HUES64 (cell line): ENCODE results near the gene NINJ1.
"Not testable (repeated sequence)": the region's sequence is repeated elsewhere in the genome, so short reads cannot be mapped to it uniquely, and the experiment has no call there.

ENCODE experiments used
- H3K27ac ChIP-seq: 2 replicates; pipeline ENCODE4 v1.7.0; 2013; ENCODE audit warnings: low read depth, low read length, inconsistent platforms
- H3K27me3 ChIP-seq: 2 replicates; pipeline ENCODE4 v1.6.1; 2013; ENCODE audit warnings: mild to moderate bottlenecking, low read length; ENCODE audit not compliant: insufficient read depth
- H3K36me3 ChIP-seq: 2 replicates; pipeline ENCODE4 v1.6.1; 2013; ENCODE audit warnings: mild to moderate bottlenecking, low read length; ENCODE audit not compliant: insufficient read depth
- H3K4me1 ChIP-seq: 2 replicates; pipeline ENCODE4 v1.6.1; 2013; ENCODE audit warnings: mild to moderate bottlenecking, low read length, moderate library complexity; ENCODE audit not compliant: insufficient read depth
- H3K4me3 ChIP-seq: 2 replicates; pipeline ENCODE4 v1.5.1; 2013; ENCODE audit warnings: mild to moderate bottlenecking, low read length, moderate library complexity
- H3K9ac ChIP-seq: 2 replicates; pipeline ENCODE4 v1.6.1; 2013; ENCODE audit warnings: mild to moderate bottlenecking, low read depth, low read length
- H3K9me3 ChIP-seq: 2 replicates; pipeline ENCODE4 v1.6.1; 2013; ENCODE audit warnings: low read depth, low read length; ENCODE audit not compliant: insufficient read depth
- WGBS: fragments of 150-250, 120-280 bp; methylation state at CpG from one replicate; pipeline ENCODE4 v1.1.7; 2013; ENCODE audit warnings: missing lambda C conversion rate; 5-methylcytosine and 5-hydroxymethylcytosine counted together

The NINJ1 gene

GRCh38 chr9:93155716-93156474 lies 21.8 kb upstream of the NINJ1 start:
- no peaks in the 10 kb centered on the region for H3K27me3 ChIP-seq
- no peaks in the 10 kb centered on the region for H3K4me1 ChIP-seq
- WGBS, result 89% methylated on average over 16 of the region's 16 CpGs
- H3K36me3 ChIP-seq, result no peaks in the 10 kb centered on the region
- H3K27ac ChIP-seq, result no peak overlapping the region
- no peak overlapping the region for H3K4me3 ChIP-seq
- H3K9me3 ChIP-seq, result no peaks in the 10 kb centered on the region
- H3K9ac ChIP-seq, result no peak overlapping the region

- WGBS, result 80% methylated on average over 14 of the region's 14 CpGs
- Histone ChIP-seq H3K9ac (no peak overlapping the region), H3K27me3 (no peaks in the 10 kb centered on the region), H3K9me3 (no peaks in the 10 kb centered on the region), H3K4me3 (no peak overlapping the region), H3K36me3 (no peaks in the 10 kb centered on the region), H3K4me1 (no peaks in the 10 kb centered on the region), H3K27ac (no peak overlapping the region)
Measured at GRCh38 chr9:93154293-93154903, 20.3 kb upstream of the NINJ1 start.

- 91% methylated on average over 10 of the region's 10 CpGs for WGBS
- Histone ChIP-seq H3K27ac (no peak overlapping the region), H3K4me1 (no peaks in the 10 kb centered on the region), H3K36me3 (no peaks in the 10 kb centered on the region), H3K9ac (no peak overlapping the region), H3K27me3 (no peaks in the 10 kb centered on the region), H3K9me3 (no peaks in the 10 kb centered on the region), H3K4me3 (no peak overlapping the region)
Measured at GRCh38 chr9:93151097-93151784, 17.2 kb upstream of the NINJ1 start.

GRCh38 chr9:93149361-93149760 lies 15.3 kb upstream of the NINJ1 start:
- Histone ChIP-seq H3K27ac (no peak overlapping the region), H3K9me3 (no peaks in the 10 kb centered on the region), H3K4me1 (no peaks in the 10 kb centered on the region; the same call in 1 of the 2 replicates), H3K27me3 (no peaks in the 10 kb centered on the region), H3K4me3 (no peak overlapping the region), H3K9ac (no peak overlapping the region), H3K36me3 (no peaks in the 10 kb centered on the region)
- 100% methylated on average over 1 of the region's 1 CpG for WGBS

GRCh38 chr9:93148721-93149120 lies 14.7 kb upstream of the NINJ1 start:
- Histone ChIP-seq H3K9me3 (no peaks in the 10 kb centered on the region), H3K4me1 (no peaks in the 10 kb centered on the region; the same call in 1 of the 2 replicates), H3K36me3 (no peaks in the 10 kb centered on the region), H3K9ac (no peak overlapping the region), H3K4me3 (no peak overlapping the region), H3K27ac (no peak overlapping the region), H3K27me3 (no peaks in the 10 kb centered on the region)
- WGBS, result 84% methylated on average over 2 of the region's 2 CpGs

- H3K9ac ChIP-seq, result no peak overlapping the region
- no peaks in the 10 kb centered on the region; the same call in 1 of the 2 replicates for H3K4me1 ChIP-seq
- no peak overlapping the region for H3K27ac ChIP-seq
- 96% methylated on average over 1 of the region's 2 CpGs for whole genome bisulfite sequencing
- H3K9me3 ChIP-seq, result no peaks in the 10 kb centered on the region
- H3K27me3 ChIP-seq, result no peaks in the 10 kb centered on the region
- H3K4me3 ChIP-seq, result no peak overlapping the region
- H3K36me3 ChIP-seq, result no peaks in the 10 kb centered on the region
Measured at GRCh38 chr9:93147632-93148031, 13.6 kb upstream of the NINJ1 start.

GRCh38 chr9:93146696-93147095 lies 12.6 kb upstream of the NINJ1 start:
- not testable (repeated sequence) for H3K9me3 ChIP-seq, H3K4me1 ChIP-seq, H3K27ac ChIP-seq, H3K9ac ChIP-seq, H3K4me3 ChIP-seq, H3K36me3 ChIP-seq, H3K27me3 ChIP-seq
- 85% methylated on average over 6 of the region's 6 CpGs for WGBS

- 81% methylated on average over 13 of the region's 15 CpGs for WGBS
- H3K4me3 ChIP-seq, result no peak overlapping the region
- no peak overlapping the region for H3K27ac ChIP-seq
- no peak overlapping the region for H3K9ac ChIP-seq
- H3K27me3 ChIP-seq, result no peaks in the 10 kb centered on the region
- no peaks in the 10 kb centered on the region; the same call in 1 of the 2 replicates for H3K4me1 ChIP-seq
- H3K36me3 ChIP-seq, result no peaks in the 10 kb centered on the region
- no peaks in the 10 kb centered on the region for H3K9me3 ChIP-seq
Measured at GRCh38 chr9:93143830-93144530, 9.9 kb upstream of the NINJ1 start.

GRCh38 chr9:93141771-93142483 lies 7.9 kb upstream of the NINJ1 start:
- no peaks in the 10 kb centered on the region; the same call in 1 of the 2 replicates for H3K4me1 ChIP-seq

GRCh38 chr9:93139365-93140182 lies 5.5 kb upstream of the NINJ1 start:
- Histone ChIP-seq H3K4me3 (no peak overlapping the region), H3K9ac (no peak overlapping the region), H3K4me1 (no peaks in the 10 kb centered on the region; the same call in 1 of the 2 replicates)

More at GRCh38 chr9:93141771-93142483, 7.9 kb upstream of the NINJ1 start:
- Histone ChIP-seq H3K27me3 (no peaks in the 10 kb centered on the region), H3K9ac (no peak overlapping the region), H3K9me3 (no peaks in the 10 kb centered on the region), H3K4me3 (no peak overlapping the region), H3K27ac (no peak overlapping the region), H3K36me3 (no peaks in the 10 kb centered on the region)
- 96% methylated on average over 8 of the region's 8 CpGs for WGBS

More at GRCh38 chr9:93139365-93140182, 5.5 kb upstream of the NINJ1 start:
- H3K27ac ChIP-seq, result no peak overlapping the region
- no peaks in the 10 kb centered on the region for H3K36me3 ChIP-seq
- no peaks in the 10 kb centered on the region for H3K9me3 ChIP-seq
- WGBS, result 90% methylated on average over 16 of the region's 16 CpGs
- H3K27me3 ChIP-seq, result peaks cover 10% of the 10 kb centered on the region
